CD4-positive, alpha-beta T cell treated with Interleukin-21 for 1 hour (primary cell): ENCODE measurements around the gene ADARB2.
"Not testable (repeated sequence)": the region's sequence is repeated elsewhere in the genome, so short reads cannot be mapped to it uniquely, and the experiment has no call there.

Experiments used
- DNase-seq: peaks from one replicate; pipeline ENCODE4 v3.0.0-alpha.2; 2020

Gene ADARB2

GRCh38 chr10:1476455-1476803, 260.9 kb downstream of the ADARB2 start:
- DNase-seq: no peak

- DNase-seq: no peak
Measured at GRCh38 chr10:1475771-1476454, 261.4 kb downstream of the ADARB2 start.

- no peak for DNase-seq
Measured at GRCh38 chr10:1475098-1475591, 262.2 kb downstream of the ADARB2 start.

- no peak for DNase-seq
Measured at GRCh38 chr10:1474376-1475097, 262.8 kb downstream of the ADARB2 start.

GRCh38 chr10:1473874-1474273, 263.5 kb downstream of the ADARB2 start:
- DNase-seq: no peak

- DNase-seq: no peak
Measured at GRCh38 chr10:1472178-1472958, 265.0 kb downstream of the ADARB2 start.

- no peak for DNase-seq
Measured at GRCh38 chr10:1468811-1469210, 268.5 kb downstream of the ADARB2 start.

- no peak for DNase-seq
Measured at GRCh38 chr10:1467334-1468076, 269.8 kb downstream of the ADARB2 start.

GRCh38 chr10:1465993-1466764, 271.1 kb downstream of the ADARB2 start:
- no peak for DNase-seq

- DNase-seq: no peak
Measured at GRCh38 chr10:1465418-1465911, 271.9 kb downstream of the ADARB2 start.

- no peak for DNase-seq
Measured at GRCh38 chr10:1464881-1465417, 272.4 kb downstream of the ADARB2 start.

- not testable (repeated sequence) for DNase-seq
Measured at GRCh38 chr10:1463971-1464370, 273.4 kb downstream of the ADARB2 start.

GRCh38 chr10:1462994-1463633, 274.2 kb downstream of the ADARB2 start:
- no peak for DNase-seq

- DNase-seq: no peak
Measured at GRCh38 chr10:1462521-1462920, 274.8 kb downstream of the ADARB2 start.

- DNase-seq: no peak
Measured at GRCh38 chr10:1462032-1462431, 275.3 kb downstream of the ADARB2 start.

GRCh38 chr10:1461016-1461415, 276.3 kb downstream of the ADARB2 start:
- no peak for DNase-seq

- DNase-seq: not testable (repeated sequence)
Measured at GRCh38 chr10:1459664-1460063, 277.7 kb downstream of the ADARB2 start.

GRCh38 chr10:1454951-1455350, 282.4 kb downstream of the ADARB2 start:
- no peak for DNase-seq

- no peak for DNase-seq
Measured at GRCh38 chr10:1454428-1454827, 282.9 kb downstream of the ADARB2 start.

- DNase-seq: no peak
Measured at GRCh38 chr10:1452777-1453176, 284.5 kb downstream of the ADARB2 start.

- no peak for DNase-seq
Measured at GRCh38 chr10:1451941-1452340, 285.4 kb downstream of the ADARB2 start.
